Stimulated activated CD8-positive, alpha-beta memory T cell treated with anti-CD3 and anti-CD28 coated beads, Interleukin-15, amount 100 ng/mL, for 24 hours (primary cell): ENCODE results near the gene DOCK1.

ENCODE experiments used
- DNase-seq: peaks from one replicate; pipeline ENCODE4 v3.0.0-alpha.2; 2020; ENCODE audit warnings: low read depth

Gene DOCK1

DNA sequence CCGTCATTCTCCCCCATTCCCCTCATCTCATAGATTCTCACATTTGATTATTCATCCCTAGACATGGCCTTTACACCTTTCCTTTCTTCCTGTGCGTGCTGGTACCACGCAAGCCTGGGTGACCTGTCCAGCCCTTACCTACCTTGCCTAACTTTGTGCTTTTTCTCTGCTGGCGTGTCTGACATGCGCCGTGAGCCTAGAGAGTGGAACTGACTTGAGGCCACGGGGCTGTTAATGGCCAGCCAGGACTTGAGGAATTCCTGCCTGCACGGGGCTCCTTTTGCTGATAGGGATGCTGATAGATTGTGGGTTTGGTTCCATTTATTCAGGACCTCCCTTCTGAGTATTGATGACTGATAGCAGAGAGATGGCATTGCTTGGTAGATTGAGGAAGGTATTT is 134.2 kb downstream of the DOCK1 start:
- no peak for DNase-seq

DNA sequence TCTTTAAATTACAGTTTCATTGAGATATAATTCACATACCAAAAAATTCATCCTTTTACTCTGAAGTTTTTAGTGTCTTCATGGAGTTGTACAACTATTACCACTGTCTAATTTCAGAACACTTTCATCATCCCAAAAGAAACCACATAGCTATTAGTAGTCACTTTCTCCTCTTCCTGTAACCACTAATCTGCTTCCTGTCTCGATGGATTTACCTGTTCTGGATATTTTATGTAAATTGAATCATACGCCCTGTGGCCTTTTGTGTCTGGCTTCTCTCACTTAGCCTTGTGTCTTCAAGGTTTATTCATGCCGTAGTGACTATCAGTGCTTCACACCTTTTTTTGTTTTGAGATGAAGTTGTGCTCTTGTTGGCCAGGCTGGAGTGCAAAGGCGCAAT is 135.5 kb downstream of the DOCK1 start:
- DNase-seq = no peak

DNA sequence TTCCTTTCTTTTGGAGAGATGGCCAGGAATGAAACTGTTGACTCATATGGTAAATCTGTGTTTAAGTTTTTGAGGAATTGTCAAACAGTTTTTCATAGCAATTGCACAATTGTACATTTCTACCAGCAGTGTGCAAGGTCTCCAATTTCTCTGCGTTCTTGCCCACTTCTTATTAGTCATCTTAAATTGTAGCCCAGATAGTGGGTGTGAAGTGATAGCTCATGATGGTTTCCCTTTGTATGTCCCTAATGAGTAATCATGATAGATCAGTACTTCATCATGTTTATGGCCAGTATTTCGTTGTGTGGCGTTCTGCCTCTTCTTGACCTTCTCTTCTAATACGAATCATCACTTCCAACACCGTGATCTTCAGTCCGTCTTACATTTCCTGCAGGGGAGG is 136.3 kb downstream of the DOCK1 start:
- no peak for DNase-seq

DNA sequence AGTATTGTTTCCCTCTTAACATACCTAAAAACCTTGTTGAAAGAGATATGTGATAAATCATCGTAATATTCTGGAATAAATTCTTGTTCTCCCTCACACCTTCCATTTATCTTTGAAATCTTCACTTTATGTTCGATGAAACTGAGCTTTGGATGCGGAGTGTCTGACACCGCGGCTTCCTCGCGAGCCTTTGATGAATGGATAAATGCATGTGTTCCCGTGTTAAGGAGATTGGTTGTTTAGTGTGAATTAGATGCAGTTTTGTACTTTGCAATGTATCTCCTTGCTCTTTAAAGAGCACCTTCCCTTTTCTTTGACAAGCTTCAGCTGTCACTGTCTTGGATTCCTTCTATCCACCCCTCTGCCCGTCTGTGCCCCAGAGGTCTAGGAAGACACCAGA is 138.1 kb downstream of the DOCK1 start:
- no peak for DNase-seq

DNA sequence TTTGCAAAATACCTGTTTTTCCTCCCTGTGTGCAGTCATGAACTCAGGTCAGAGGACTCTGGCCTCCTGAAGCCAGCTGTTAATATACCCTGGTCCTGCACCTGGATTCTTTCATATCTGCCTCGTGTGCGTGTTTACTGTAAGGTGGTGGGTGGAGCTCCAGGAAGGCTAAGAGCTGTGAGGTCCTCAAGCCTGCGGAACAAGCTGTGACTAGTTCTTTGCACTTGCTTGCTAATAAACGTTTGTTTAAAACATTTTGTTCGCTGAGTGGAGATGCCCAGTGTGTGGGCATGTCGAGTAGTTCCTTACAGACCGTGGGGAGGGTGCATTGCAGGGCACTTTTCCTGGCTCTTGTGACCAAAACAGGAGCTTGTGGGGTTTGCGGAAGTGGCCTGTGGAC is 139.0 kb downstream of the DOCK1 start:
- no peak for DNase-seq

DNA sequence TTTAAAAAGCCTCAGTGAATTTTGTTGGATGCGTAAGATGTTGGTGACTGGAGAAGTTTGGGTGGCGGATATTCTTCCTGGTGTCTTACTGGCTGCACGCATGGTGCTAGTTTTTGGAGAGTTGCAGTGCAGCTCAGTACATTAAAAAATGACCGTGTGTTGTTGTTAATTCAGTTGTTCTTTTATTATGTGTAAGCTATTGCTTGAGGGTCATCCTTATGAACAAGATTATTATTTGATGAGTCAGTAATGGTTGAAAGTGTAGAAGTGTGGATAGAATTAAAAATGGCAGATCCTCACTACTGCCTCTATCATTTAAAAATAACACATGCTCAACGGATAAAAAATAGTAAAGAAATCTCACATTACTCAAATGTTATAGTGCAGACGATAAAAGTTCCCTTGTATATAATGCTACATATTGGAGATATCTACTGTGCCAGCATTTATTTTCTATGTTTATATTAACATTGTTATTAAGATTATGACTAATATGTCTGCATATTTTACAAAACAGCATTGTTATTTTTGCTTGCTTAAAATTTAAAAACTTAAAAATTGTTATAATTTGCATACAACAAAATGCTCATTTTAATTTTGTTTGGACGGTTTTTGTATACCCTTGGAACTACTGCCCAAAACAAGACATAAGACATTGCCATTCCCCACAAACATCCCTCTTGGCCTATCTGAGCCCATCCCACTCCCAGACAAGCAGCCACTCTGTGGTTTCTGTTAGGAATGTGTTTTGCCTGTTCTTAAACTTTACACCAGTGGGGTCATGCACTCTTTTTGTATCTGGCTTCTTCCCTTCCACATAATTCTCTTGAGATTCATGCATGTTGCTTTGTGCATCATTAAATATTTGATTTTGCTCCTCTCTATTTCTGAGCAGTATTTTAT is 142.0 kb downstream of the DOCK1 start:
- DNase-seq = no peak

DNA sequence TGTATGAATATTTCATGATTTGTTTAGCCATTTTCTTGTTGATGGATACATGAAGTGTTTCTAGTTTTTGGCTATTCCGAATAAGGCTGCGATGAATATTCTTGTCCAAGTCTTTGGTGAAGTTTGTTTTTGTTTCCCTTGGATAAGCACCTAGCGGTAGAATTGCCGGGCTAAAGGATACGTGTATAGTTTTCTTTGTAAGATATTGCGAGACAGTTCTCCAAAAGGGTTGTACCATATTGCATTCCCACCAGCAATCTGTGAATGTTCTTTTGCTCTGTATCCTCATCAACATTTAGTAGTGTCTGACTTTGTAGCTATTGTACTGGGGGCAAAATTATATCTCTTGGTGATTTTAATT is 142.6 kb downstream of the DOCK1 start:
- no peak for DNase-seq

DNA sequence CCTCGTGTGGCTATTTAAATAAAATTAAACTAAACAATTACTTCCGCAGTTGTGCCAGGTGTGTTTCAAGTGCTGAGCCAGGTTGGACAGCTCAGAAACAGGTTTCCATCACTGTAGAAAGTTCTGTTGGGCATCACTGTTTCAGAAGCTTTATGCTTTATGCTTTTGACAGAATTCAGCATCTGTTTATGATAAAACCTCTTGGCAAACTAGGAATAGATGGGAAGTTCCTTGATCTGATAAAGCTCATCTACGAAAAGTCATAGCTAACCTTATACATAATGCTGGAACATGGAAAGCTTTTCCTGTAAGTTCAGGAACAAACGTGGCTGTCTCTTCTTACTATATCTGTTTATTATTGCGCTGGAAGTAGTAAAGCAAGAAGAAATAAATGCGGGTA is 143.4 kb downstream of the DOCK1 start:
- DNase-seq = no peak

DNA sequence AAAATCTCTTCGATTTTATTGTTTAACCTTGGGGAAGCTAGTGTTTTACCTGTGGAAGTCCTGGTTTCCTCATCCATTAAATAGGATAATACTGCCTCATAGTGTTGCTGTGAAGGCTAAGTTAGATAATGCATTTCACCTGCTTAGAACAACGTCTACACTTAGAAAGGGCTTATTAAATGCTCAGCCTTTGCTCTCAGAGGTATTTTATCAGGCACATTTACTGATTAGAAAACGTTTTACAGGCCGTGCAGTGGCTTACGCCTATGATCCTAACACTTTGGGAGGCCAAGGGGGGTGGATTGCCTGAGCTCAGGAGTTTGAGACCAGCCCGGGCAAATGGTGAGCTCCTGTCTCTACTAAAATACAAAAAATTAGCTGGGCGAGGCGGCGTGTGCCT is 146.8 kb downstream of the DOCK1 start:
- no peak for DNase-seq

DNA sequence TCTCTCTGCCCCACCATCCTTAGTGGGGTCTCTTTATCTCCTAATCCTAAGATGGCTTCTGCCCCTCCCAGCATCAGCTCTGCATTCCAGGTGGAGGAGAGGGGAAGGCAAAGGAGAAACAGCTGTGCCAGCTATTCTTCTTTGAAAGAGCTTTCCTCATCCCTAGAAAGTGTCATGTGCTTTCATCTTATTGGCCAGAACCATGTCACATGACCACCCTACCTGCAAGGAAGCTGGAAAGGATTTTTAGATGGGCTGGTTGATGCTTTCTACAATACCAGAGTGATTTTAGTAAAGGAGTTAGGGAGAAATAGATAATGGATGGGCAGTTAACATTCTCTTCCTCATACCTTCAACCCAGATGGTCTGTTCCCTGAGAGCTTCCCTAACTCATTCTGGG is 150.0 kb downstream of the DOCK1 start:
- no peak for DNase-seq

DNA sequence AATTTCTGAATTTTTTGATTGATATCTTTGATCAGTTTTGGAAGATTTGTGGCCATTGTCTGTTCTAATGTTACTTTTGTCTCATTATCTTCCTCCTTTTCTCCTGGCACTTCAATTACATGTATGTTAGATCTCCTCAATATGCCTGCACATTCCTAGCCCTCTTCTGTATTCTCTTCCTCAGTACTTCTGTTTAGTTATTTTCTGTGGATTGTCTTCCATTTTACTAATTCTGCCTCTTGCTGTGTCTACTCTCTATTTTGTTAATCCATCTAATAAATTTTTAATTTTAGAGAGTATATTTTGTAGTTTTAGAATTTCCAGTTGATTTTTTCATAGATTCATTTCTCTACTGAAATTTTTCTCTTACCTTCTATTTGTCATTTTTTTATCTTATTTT is 154.1 kb downstream of the DOCK1 start:
- no peak for DNase-seq

DNA sequence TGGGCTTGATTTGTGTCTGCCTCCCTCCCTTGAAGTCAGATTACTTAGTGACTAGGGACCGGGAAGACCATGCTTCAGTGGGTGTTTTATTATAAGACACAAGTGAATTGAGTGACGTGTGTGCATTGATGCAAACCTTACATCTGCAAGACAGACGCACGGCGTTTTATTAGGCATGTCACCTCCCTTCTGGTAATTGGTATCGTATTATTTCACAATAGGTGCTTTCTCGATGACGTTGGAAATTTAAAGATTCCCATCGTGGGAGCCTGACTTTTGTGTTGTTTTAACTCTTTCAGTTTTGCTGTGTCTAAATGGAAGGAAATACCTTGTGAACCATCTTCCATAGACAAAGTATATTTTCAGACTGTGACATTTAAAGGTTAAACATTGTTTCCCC is 158.5 kb downstream of the DOCK1 start:
- DNase-seq = no peak

DNA sequence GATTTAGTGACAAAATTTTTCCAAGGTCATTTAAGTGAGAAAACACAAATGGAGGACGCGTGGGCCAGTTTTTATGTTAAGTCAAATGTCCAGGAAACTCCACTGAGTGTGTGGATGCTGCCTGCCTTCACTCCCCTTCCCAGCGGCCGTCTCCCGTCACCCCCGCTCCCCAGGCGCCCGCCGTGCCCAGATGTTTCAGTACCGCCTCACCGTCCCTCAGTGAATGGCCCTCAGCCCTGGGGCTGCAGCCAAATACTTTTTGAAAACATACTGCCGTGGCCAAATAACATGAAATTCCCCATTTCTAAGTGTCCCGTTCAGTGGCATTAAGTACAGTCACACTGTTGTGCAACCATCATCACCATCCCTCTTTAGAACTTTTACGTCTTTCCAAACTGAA is 159.2 kb downstream of the DOCK1 start:
- DNase-seq = no peak

DNA sequence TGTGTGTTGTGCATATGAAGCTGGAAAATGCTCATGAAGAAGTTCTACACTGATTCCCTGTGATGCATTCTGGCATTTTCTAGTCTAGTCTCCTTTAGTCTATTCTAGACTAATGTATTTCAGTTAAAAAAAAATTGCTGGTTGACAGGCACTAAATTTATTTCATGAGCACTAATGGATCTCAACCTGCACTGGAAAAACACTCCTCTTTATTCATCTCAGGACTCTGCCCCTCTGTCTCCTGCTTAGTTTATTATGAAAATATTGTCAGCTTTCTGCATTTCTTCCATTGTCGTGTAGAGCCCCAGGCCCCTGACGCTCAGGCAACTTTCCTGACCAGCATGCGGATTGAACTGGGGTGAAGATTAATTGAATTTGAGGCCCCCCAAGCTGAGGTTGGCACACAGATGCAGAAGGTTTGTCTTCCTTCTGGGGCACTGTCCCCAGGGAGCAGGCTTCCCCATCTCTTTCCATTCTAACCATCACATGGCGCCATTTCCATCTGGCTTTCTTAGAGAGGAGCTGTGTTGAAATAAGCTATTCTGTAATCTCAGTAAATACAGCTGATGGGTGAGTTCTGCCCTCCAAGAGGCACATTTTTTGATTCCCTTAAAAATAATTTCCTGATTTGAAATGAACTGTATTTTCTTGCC is 162.4 kb downstream of the DOCK1 start:
- DNase-seq = no peak

DNA sequence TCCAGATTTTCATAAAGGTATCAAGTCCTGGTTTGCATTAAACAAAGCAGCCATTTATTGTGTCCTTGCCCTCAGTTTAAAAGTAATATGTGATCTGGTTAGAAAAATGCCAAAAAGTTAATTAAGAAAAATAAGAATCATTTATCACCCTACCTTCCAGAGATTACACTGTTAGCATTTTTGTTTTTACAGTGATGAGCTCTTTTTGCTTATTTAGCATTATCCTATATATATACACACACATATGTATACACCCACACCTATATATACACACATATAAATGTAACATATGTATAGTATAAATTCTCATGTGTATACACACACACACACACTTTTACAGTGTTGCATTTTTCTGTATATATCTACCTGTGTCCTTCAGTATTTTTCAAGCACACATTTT is 163.3 kb downstream of the DOCK1 start:
- DNase-seq = no peak

DNA sequence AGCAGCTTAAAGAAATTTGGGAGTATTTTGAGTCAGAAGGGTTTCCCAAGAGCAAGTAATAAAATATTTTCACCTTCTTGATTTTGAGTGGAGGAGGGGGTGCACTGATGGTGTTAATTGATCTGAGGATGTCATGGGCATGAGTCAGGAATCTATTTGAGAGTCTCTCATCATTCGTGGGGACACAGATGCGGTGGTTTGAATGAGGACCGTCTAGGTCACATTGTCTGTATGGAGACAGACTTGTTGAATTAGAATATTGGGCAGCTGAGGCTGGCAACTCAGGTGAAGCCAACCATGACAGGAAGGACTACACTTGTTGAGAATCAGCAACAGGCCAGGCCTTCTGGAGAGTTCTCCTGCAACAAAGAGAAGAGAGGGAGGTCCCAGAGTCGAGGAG is 164.2 kb downstream of the DOCK1 start:
- DNase-seq = no peak

DNA sequence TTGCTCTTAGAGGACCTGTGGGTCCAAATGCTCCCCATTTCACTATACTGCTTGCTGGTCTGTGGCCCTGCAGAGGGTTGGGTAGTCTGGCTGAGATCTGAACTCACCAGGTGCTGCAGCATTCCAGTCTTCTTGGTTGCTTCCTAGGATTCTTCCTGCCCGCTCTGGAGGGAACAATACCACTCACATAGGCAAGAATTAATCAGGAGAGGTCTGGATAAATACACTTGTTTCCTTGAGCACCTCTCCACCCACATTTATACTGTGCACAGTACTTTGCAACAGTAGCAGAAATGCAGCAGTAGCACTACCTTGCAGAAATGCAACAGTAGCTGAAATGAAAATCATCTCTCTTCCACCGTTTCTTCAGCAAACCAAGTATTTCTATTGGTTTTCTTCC is 165.9 kb downstream of the DOCK1 start:
- no peak for DNase-seq

DNA sequence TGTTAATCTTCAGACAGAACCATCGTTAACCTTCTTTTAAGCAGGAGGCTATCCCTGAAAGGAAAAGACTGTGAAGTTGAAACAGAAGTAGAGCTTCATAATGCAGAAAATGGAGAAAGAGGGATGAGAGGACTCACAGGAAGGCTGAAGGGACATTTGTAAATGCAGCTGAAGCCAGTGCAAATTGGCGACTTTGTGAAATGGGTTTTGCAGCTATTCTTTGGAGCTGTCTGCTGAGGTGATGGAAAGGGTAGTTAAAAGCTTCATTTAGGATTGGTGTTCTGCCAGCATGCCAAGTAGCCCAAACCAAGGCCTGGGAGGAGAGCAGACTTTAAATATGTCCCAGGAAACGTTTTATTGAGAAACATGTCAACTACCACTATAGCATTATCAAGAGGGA is 168.4 kb downstream of the DOCK1 start:
- no peak for DNase-seq

DNA sequence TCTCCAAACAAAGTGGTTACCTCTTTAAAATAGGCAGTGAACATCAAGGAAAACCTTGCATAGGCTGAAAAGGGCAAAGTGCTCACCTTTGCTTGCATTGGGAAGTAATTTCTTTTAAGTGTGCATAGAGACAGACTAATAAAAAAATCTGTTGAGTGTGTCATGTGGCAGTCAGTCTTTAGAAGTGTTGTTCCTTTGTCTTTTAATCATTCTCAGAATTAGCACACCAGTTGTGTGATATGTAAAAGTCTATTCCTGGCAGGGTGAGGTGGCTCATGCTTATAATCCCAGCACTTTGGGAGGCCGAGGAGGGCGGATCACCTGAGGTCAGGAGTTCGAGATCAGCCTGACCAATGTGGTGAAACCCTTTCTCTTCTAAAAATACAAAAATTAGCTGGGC is 174.2 kb downstream of the DOCK1 start:
- DNase-seq = no peak

DNA sequence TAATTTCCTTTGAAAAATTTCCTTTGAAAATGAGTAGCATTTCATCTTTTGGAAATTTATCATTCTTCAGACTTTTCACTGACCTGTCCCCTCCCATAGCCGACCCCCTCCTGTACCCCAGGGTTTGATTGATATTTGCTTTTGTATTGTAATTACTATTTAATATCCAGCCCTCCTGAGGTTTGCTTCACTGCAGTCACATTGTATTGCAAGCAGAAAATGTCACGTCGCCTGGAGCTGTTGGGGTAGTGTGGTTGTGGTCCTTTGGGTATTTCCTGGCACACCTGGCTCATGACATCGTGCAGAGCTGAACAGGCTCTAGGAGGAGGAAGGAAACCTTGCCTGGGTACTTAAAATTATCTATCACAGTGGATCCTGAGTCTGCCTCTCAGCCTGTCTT is 175.1 kb downstream of the DOCK1 start:
- no peak for DNase-seq

DNA sequence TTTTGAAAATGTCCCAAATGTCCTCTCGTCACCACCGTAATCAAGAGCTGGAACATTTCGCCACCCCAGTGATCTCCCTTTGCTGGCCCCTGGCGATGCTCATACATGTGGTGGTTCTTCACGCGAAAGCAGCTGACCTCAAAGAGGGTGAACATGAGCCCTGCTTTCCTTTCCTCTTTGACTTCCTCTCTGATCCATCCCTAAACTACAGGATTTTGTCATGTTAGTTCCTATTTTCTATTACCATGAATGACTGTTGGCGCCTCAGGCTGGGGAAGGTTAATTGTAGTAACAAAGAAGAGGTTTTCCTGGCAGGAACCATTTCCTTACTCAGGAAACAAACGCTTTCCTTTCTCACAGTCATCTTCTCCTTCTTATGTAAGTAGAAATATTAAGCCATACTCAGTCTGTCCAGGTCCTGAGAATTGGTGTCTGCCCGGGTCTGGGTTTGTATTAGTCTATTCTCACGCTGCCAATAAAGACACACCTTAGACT is 176.7 kb downstream of the DOCK1 start:
- DNase-seq = no peak

DNA sequence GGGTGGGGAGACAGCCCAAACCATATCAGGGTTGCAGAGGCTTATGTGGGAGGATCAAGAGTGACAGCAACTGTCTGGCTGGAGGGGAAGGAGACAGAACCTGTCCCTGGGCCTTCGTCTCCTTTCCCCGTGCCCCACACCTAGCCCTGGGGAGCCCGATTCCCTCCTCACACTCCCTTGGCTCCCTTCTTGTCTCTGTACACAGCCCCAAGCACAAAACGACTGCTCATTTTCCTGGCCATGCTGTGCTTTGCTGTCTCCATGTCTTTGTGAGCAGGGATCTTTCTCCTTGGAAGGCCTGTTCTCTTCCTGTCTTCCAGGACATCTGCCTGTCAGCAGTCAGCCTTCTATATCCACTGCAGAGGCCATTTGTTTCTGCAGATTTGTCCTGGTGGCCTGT is 177.4 kb downstream of the DOCK1 start:
- no peak for DNase-seq

DNA sequence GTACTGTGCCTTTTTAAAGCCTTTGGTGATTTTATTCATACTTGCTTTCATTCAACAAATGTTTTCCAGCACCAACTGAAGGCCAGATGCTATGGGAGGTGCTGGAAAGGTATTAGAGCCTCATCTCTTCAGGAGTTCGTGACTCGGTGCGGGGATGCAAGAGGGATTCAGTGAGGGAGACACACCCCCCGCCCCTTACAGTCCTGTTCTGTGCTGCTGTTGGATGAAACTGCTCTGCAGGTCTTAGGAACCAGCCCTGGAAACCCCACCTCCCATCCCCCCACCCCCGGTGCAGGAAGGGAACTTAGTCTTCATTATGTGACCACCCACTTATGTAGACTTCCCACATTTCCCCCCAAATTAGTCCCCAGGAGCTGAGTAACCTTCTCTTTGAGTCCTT is 180.7 kb downstream of the DOCK1 start:
- no peak for DNase-seq

DNA sequence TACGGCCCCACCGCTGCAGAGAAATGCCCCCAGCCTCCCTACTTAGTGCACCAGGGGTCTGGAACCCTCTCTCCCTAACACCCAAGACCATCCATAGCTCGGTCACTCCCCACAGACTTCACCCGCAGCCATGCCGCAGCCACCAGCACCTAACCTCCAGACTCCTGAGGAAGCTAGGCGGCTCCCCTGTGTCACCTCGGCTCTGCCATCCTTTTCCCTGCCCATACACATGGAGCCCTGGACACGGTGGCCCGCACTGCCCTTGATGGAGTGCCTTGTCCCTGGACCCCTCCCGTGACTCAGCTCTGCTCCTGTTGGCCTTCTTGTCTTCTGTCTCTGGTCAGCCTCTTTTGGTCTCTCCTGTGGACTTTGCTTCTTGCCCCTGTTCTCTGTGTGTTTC is 183.7 kb downstream of the DOCK1 start:
- no peak for DNase-seq
